LNCaP clone FGC (cell line): ENCODE results near the gene FMNL3.

Experiments used
- DNase-seq: peaks from one replicate; pipeline ENCODE4 v3.0.0-alpha.2; 2011; ENCODE audit warnings: low read depth
- H3K4me3 ChIP-seq: 2 replicates; pipeline ENCODE4 v1.5.1; 2011; ENCODE audit warnings: mild to moderate bottlenecking, low read depth, low read length, control low read depth
- CTCF ChIP-seq: IDR thresholded peaks from 2 replicates; pipeline ENCODE4 v1.5.1; 2012; ENCODE audit warnings: mild to moderate bottlenecking; ENCODE audit not compliant: control insufficient read depth, insufficient read depth; ENCODE audit errors: extremely low read depth

Gene FMNL3

GRCh38 chr12:49649445-49649844 lies 57.8 kb downstream of the FMNL3 start:
- TF ChIP-seq CTCF = no peak
- no peak overlapping the region for H3K4me3 ChIP-seq
- DNase-seq = no peak

GRCh38 chr12:49648712-49649003 lies 58.5 kb downstream of the FMNL3 start:
- no peak overlapping the region for H3K4me3 ChIP-seq
- DNase-seq = no peak
- no peak for TF ChIP-seq CTCF

GRCh38 chr12:49647827-49648711 lies 59.1 kb downstream of the FMNL3 start:
- no peak overlapping the region for H3K4me3 ChIP-seq
- no peak for DNase-seq
- TF ChIP-seq CTCF = no peak

- no peak overlapping the region for H3K4me3 ChIP-seq
- DNase-seq = no peak
- TF ChIP-seq CTCF = no peak
Observed at GRCh38 chr12:49646871-49647654, 60.1 kb downstream of the FMNL3 start.

- no peak overlapping the region for H3K4me3 ChIP-seq
- no peak for DNase-seq
Observed at GRCh38 chr12:49646331-49646830, 60.8 kb downstream of the FMNL3 start.

More at GRCh38 chr12:49646331-49646830, 60.8 kb downstream of the FMNL3 start:
- TF ChIP-seq CTCF = no peak
